Uterus (tissue), 2 donors: ENCODE results near the gene GRIN3A.

Experiments used
- CTCF ChIP-seq, 4 experiments: fragments of 200-600 bp in 2 of 4; fragments of 450-650 bp in 2 of 4; sonication (generic) in 2 of 4; IDR thresholded peaks; one replicate each; pipeline ENCODE4 v1.5.1; 2016 to 2019; ENCODE audit warnings: antibody characterized with exemption in 4 of 4, mild to moderate bottlenecking in 2 of 4, moderate library complexity in 1 of 4
- POLR2A ChIP-seq, 2 donors: fragments of 450-650 bp; IDR thresholded peaks; one replicate each; pipeline ENCODE4 v1.6.1; 2016; ENCODE audit warnings: antibody characterized with exemption in 2 of 2, mild to moderate bottlenecking in 1 of 2, moderate library complexity in 1 of 2

- no peak for TF ChIP-seq CTCF (IDR thresholded peaks at IDR 0.05)
- no peak for TF ChIP-seq POLR2A (IDR thresholded peaks at IDR 0.05)
Measured at GRCh38 chr9:101527066-101527465, 211.4 kb downstream of the GRIN3A start.
